Endometrium (tissue), 2 donors: ENCODE measurements around the gene PKD1.

Experiments used
- FAIRE-seq: peaks from 2 replicates; lab custom pipeline; 2012; peaks lifted over from hg19 to GRCh38; lab: Jason Lieb, UNC
- donor health status: control.
- donor health status: control.

The PKD1 gene

DNA sequence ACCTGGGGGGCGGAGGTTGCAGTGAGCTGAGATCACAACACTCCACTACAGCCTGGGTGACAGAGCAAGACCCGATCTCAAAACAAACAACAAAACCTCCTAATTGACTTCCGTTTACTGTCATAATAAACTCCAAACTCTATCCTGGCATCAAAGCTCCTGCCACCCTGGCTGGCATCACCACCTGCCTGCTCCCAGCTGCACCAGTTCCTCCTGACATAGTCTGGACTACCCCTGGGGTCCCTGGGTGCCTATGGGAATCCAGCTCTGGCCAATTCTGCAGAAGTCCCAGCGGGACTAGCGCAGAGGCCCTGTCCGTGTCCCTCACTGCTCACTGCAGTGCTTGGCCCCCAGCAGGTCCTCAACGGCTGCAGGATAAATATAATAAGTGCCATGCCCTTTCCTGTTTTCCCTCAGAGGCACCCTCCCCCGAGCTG, 88.8 kb downstream of the PKD1 start:
- FAIRE-seq: no peak

DNA sequence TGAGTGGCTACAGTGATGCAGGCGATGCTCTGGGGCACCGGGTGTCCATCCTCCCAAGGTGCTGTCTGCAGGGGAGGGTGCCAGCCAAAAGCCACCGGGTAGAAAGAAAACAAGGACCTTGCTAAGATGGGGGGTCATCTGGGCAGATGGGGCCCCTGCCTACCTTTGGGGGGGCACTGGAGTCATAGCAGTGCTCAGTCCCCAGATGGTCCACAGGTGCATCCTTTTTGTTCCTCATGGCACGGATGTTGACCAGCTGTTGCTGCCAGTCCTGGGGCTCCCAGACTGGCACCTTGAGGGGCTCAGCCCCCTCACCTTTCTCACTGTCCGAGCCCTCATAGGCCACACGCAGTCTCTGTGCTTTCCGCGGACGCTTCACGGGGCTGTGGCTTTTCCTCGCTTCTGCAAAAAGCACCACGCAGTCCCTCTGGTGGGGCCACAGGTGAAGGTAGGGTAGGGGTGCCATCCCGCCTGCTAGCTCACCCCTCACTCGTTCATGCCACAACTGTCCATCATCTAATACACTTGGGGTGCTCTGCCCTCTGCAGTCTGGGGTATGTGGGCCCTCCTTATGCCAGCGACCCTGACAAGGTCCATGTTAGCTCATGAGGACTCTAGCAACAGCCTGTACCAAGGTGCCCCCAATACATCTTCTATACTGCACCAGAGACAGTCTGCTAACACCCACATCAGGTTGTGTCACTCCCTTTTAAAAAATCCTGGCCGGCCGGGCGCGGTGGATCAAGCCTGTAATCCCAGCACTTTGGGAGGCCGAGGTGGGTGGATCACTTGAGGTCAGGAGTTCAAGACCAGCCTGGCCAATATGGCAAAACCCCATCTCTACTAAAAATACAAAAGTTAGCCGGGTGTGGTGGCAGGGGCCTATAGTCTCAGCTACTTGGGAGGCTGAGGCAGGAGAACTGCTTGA, 89.5 kb downstream of the PKD1 start:
- FAIRE-seq: no peak

DNA sequence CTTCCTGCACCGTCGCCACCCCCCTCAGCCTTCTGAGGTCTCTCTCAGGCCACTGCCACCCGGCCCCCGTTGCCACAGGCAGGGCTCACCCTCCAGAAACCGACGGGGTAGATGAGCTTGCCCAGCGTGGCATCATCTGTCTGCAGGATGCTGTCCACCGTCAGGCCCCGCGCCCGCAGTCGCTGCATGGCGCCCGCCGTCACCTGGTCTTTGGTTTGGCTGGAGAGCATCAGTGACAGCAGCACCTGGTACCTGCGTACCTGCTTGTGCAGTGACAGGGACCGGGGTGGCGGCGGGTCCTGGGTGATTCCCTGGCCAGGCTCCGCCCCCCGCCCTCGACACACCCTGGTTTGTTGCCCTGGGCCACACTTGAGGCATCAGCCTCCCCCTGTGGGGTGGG, 91.2 kb downstream of the PKD1 start:
- FAIRE-seq: no peak

DNA sequence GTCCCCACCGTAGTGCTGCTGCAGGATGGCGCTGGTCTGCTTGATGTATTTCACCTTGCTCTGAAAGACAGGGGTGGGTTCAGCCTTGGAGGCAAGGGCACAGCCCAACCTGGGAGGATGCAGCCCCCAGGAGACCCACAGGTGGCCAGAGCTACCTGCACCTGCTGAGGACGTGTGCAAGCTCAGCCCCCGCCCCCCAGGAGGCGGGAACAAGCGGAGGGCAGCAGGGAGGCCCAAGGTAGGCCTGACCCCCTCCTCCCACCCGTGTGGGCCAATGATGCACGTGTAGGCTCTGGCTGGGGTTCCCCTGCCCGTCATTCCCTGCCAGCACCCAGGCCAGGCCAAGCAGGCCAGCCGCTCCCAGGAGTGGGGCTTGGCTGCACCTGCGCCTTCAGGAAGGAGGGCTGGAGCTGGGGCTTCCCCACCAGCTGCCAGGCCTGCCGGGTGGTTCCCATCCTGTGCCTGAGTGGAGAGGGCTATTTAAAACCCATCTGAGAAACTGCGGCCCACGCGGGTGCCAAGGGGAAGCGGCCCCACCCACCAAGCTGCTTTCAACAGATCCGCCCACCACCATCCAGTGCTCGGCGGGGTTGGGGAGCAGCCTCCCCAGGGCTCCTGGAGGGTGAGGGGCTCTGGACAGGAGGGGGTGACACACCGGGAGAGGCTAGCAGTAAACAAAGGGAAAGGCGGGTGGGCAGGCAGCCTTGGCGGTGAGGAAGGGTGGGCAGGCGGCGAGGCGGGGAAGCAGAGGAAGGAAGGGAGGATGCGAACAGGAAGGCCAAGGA, 91.8 kb downstream of the PKD1 start:
- FAIRE-seq: no peak

DNA sequence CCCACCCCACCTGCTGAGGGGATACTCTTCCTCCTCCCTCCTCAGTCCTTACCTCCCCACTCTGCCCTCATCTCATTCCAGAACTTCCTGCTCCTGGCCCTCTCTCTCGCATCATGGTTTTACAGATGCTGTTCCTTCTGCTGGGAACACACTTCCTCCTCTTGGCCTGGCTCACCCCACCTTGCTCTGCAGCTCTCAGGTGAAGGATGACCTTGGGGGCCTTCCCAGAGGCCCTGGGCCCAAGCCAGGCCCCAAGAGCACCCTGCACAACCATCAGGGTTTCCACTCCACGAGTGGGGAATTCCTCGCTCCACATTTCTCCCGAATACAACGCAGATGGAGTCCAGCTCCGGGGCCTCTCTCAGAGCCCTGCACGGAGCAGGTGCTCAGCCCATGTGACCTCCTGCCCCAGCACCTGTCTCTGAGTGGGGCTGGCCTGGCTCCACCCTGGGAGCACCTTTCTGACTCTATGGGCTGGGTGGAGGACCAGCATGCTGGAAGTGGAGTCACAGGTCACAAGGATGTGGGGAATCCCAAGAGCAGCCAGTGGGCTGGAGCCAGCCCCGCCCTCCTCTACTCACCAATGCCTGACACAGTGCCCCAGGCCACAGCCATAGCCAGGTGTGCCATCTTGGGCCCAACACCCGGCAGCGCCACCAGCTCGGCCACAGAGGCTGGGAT, 92.6 kb downstream of the PKD1 start:
- no peak for FAIRE-seq

DNA sequence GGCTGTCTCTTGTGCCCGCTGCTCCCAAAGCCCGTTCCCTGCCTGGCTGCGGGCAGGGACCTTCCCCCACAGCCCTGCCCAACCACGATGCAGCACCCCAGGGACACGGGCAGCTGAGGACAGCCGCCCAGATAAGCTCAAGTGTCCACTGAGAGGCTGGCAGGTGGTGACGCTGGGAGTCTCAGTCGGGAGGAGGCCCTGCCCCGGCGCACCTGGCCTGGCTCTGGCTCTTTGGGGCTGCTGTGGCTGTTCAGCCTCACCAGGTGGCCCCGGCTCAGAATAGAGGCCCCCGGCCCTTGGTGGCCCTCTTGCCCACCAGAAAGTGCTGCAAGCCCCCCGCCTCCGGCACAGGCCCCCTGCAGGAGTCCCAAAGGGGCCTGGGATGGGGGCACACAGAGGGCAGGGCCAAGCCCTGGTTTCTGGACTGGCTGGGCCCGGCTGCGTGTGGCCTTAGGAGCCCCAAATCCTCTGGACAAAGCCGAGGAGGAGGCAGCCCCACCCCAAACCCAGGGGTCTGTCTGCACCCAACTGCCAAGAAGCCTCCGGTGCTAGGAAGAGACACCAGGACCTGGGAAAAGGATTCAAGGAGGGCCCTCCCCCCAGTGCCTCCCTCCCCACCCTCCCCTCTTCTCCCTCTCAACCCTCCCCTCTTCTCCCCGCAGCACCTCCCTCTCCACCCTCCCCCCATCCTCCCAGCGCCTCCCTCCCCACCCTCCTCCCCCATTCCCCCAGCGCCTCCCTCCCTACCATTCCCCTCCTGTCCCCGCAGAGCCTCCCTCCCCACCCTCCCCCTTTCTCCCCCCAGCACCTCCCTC, 93.3 kb downstream of the PKD1 start:
- FAIRE-seq: no peak

DNA sequence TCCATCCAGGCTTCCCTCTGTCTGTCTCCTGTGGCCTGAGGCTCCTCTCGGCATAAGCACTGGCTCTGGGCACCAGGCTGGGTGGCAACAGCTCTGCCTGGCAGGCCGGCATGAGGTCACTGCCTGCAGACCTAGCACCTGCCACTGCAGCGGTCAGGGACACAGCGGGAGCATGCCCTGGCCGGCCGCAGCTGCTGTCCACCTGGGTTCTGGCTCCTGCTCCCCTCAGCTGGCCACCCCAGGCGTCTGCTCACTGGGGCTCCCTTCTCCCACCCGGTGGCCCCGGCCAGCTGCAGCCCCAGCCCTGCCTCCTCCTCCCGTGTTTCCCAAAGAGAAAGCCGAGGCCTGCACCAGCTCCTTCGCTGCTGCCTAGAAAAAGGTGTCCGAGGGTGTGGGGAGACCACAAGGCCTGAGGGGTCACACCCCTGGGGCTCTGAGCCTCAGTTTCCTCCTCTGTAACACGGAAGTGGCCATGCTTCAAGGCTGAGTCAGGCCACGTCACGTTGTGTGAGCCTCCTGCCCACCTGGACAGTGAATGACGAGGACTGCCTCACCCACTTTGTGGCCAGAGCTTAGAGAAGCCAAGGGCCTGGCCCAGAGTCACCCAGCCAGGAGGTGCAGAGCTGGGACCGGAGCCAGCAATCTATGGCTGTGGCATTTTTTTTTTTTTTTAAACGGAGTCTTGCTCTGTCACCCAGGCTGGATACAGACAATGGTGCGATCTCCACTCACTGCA, 94.7 kb downstream of the PKD1 start:
- FAIRE-seq: no peak

DNA sequence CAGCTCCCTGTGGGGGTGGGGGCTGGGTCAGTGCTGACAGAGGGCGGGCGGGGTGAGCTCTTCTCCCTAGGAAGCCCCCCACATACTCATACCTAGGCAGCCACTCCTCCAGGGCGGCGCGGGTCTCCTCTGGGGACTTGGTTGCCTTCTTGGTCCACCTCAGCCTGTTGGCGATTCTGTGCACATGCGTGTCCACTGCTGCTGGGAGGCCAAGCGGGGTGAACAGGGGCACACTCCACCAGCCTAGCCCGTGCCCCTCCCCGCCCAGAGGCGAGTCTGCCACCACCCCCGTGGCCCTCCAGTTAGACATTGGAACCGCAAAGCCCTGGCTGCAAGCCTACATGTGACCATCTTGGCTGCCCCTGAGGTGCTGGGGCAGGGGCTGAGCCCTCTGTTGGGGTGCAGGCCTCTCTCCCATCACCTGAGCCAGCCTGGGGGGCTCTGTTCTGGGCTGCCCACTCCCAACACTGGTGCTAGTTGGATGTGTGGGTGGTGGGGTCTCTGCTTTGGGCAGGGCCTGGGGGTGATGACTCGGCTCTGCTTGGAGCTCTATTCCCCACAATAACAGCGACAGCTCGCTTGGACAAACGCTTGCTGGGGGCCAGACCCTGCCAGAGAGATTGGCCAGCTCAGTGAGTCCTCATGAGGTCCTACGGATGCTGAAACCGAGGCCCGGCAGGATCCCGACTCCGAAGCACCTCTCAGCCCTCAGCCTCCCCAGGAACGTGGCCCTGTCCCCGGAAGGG, 95.5 kb downstream of the PKD1 start:
- no peak for FAIRE-seq

DNA sequence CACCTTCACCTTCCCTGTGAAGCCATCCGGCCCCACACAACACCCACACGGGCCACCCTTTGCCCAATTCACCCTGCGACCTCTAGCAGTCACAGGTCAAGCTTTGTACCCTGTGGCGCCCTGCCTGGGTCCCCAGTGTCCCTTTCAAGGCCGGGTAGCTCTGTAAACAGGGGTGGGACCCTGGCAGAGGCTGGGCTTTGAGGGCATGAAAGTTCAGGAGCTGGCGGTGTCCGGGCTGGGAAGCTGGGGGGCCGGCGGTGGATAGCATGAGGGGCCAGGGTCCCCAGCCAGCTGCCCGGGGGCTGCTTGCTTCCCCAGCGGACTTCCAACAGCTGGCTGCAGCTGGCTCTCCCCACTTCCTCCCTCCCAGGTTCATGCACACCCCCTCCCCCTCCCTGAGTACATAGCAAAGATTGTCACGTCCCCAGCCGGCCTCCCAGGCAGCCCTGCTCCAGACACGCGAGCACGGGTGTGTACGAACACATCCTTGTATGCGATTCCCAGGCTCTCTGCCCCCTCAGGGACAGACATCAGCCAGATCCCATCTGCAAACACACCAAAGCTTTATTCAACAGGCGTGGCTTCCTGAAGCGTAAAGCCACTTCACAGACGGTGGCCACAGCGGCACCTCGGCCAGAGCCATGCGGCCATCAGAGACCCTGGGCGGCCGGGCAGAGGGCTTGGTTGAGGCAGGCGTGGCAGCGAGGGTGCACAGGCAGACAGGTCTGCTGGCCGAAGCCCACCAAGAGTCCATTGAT, 96.2 kb downstream of the PKD1 start:
- peak; percentile 72 for FAIRE-seq
